HG03460 (cell line): ENCODE measurements around the gene MAP7D1.
"Not testable (repeated sequence)": the region's sequence is repeated elsewhere in the genome, so short reads cannot be mapped to it uniquely, and the experiment has no call there.

Experiments used
- ATAC-seq: cut with Tn5 transposase; IDR thresholded peaks from one replicate; pipeline ENCODE4 v1.9.1; 2021; ENCODE audit not compliant: unreplicated experiment

MAP7D1 gene

DNA sequence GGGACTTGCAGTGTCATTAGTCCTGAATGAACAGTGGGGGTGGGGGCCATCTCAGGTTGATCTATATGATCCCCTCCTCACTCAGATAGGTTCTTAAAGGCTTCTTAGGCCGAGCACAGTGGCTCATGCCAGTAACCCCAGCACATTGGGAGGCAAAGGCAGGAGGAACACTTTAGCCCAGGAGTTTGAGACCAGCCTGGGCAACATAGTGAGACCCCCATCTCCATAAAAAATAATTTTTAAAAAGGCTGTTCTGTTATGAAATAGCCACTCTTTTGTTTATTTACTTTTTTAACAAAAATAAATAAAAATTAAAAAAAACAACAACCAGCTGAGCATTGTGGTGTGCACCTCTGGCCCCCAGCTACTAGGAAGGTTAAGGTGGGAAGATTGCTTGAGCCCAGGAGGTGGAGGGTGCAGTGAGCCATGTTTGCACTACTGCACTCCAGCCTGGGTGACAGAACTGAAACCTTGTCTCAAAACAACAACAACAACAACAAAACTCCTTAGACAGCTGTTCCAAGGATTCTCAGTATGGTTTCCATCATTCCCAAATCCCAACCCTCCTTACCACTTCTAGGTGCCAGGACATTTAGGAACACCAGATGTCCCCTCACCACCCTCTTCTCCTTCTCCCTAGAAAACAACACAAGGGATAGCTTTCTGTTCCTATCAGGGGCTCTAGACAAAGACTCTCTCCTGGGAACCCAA lies 4.7 kb upstream of the MAP7D1 start:
- ATAC-seq: no peak

DNA sequence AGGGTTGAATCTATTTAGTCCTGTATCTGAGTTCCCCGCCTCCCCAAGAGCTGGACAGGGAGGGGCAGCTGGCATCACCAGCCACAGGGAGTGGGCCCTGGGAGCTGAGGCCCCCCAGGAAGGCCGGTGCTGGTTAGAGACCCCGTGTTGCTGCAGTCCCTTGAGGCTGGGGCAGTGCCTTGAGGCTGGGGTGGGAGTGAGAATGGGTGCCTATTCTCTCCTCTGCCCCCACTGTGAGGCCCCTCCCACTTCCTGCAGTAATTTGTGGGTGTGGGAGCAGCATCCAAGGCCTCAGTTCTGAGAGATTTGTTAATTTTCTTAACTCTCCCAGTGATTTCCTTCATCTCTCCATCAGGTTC lies 4.1 kb upstream of the MAP7D1 start:
- ATAC-seq: no peak

DNA sequence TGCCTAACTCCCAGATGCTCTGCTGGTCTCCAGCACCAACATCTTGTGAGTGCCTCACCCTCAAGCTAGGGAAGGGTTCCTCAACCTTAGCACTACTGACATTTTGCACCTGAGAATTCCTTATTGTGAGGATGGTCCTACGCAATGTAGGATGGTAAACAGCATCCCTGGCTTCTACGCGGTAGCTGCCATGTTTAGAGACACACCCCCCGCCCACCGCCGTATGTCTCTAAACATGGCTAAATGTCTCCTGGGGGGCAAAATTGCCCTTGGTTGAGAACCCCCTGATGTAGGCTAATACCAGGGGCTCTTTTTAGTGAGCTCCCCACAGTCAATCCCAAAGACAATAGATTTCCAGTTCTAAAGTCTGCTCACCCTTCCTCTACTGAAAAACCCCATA lies 2.5 kb upstream of the MAP7D1 start:
- no peak for ATAC-seq

DNA sequence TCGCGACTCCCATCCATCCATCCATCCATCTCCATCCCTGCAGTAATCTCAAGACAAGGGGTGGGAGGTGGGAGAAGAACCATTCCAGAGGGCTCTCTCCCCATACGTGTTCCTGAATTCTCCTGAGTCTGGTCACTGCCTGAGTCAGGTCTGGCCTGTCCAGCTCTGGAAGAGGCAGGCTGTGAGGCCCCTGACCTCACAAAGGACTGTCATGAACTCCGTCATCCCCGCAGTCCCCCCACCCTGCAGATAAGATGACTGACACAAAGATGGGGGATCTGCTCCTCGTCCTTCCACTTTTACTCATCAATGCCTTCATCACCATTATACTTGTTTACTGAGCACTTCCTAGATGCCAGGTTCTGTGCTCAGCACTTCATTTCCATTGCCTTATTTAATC lies 1.6 kb upstream of the MAP7D1 start:
- ATAC-seq: no peak

DNA sequence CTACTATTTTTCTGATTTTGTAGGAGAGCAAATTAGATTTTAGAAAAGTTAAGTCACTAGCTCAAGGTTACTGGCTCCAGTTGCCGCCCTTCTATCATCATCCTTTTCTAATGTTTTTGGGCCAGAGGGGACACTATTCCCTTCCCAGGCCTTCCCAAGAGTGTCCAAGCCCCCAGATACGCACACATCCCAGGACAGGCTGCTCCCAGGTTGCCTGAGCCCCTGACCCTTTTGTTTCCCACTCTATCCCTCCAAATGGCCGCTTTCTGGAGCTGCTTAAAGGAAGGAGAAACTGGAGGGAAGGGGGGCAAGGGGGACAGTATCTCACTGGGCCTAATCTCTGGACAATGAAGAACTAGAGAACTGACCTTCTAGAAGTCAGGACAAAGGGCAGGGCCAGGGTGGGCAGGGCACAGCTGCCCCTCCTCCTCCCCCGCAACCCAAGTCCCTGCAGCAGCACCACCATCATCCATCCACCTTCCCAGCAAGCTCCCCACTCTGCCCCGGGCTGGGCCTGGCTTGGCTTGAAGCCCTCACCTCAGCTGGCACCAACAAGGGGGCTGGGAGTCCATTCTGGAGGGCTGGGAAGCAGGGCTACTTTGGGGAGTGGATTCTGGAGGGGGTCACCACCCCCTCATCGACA lies 1.1 kb upstream of the MAP7D1 start:
- ATAC-seq: no peak

DNA sequence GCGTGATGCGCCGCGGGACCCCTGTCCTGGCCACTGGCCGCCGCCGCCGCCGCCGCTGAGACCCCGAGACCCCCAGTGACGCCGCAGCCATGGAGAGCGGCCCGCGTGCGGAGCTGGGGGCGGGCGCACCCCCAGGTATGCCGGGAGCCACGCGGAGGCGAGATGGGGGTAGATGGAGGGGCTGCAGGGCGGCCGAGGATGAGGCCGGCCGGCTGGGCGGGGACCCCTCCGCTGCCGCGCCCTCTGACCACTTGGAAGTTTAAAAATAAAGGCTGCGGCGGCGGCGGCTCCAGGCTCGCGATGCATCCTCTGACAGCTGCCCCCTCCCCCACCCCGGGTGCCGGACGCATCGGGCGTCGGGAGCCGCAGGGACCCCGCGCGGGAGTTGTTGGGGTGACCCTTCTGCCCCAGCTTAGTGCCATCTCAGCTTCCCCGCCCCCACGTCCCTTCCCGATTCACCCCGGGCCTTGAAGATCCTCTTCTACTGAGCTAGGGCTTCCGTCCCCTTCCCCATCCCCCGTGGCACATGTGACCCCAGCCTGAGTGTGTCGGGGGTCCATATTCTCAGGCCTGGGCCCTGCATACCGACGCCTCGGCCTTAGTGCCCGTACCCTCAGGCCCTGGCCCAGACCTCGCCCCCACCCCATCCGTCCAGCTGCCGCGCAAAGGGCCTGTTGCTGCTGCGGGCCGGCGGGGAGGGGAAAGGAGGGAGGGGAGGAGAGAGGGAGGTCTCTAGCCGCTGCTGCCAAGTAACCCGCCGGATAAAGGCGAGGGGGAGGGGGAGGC lies 562 bp downstream of the MAP7D1 start:
- ATAC-seq: peak; percentile 5

DNA sequence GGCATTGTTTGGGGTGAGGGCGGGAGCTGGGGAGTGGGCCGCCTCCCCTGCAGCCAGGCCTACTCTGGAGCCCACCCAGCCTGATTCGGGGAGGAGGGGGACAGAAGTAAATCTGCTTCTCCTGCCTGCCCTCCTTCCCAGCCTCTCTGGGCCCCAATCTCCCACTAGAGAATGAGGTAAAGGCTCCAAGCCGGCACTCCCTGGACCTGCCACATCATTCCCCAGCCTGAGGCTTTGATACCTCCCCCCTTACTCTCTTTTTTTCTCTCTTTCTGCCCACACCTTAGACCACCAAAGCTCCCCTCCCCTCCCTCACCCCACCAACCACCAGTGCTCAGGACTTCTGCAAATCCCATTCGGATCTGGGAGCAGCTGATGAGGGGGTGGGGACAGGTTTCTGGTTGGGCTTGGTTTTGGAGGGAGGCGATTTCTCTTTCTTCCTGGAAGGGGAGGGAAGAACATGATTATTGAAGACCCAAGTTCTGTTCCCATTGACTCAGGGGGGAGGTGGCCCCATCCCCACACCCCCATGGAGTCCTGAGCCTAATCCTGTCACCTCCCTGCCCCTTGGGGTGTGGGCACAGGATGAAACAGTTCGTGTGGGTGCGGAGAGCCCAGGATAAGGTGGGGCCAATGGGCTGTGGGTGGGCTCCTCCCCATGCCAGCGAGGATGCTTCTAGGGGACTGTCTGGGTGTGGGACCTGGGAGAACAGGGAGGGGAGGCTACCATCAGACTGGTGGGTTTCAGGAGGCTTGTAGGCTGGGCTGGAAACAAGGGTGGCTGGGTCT lies 1.3 kb downstream of the MAP7D1 start:
- no peak for ATAC-seq

DNA sequence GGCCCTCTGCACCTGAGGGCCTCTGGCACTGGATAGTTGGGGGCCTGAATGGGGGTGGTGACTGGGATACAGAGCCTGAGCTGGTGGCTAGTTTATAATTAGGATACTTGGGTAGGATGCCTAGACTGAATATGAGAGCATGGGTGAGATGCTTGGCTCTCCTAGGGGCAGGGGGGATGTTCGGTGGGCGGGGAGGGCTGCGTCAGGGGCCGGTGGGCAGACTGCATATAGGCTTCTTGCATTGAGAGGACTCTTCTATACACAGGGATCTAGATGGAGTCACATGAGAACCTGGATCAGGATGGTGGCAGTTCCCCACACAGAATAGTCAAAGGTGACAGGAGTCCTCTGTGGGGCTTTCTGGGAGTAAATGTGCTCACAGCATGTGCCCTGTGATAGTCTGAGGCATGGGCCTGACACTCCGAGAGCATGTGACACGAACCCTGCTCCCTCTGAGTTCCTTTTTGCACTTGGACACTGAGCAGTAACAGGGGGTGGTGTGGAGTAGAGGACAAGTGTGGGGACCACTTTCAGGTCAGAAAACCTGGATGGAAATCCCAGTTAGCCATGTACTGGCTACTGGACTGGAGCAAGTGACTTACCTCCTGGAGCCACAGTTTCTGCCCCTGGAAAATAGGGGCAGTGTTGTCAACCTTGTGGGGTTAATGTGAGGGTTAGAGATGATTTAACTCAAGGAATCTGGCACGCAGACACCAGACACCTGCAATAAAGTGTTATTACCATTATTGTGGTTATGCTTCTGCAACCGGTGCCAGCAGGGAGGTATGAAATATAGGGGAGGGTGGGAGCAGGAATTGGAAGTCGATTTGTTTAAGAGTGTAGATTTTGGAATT lies 2.2 kb downstream of the MAP7D1 start:
- no peak for ATAC-seq

DNA sequence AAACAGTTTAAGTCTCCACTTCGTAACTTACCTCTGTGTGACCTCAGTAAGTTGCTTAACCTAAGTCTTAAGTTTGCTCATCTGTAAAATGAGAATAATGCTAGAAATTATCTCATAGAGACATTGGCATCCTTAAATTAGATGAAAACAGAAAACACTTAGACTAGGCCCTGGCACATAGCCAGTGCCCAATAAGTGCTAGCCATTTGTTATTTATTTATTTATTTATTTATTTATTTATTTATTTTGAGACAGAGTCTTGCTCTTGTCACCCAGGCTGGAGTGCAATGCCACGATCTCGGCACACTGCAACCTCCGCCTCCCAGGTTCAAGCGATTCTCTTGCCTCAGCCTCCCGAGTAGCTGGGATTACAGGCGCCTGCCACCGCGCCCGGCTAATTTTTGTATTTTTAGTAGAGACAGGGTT lies 2.9 kb downstream of the MAP7D1 start:
- not testable (repeated sequence) for ATAC-seq

DNA sequence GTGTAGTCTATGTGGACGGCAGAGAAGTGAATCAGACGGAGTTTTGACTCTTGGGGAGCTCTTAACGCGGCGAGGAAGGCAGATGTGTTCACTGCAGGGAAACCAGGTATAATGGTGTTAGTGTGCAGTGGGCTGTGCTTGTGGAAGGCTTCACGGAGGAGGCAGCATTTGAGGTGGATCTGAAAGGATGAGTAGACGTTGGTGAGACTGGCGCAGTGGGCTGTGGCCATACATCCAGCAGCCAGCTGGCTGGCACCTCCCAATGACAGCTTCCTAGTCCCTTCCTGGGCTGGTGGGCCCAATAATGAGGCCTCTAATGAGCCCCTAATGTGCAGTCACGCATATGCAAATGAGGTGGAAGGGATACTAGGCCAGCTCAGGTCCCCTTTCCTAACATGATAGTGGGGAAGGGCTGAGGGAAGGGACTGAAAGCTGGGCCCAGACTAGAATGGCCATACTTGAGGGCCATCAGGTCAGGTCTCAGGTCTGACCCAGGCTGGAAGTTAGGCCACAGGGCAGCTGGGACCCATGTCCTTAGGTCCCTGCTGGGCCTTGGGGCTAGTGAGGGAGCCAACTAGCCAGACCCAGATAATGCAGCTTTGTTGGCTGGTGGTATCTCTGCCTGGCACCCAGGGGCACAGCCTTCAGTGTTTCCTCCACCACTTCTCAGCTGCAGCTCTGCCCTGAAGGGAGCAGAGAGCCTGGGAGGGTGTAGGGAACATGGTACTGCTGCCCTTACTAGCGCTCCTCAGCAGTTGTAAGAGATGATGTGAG lies 3.8 kb downstream of the MAP7D1 start:
- no peak for ATAC-seq

DNA sequence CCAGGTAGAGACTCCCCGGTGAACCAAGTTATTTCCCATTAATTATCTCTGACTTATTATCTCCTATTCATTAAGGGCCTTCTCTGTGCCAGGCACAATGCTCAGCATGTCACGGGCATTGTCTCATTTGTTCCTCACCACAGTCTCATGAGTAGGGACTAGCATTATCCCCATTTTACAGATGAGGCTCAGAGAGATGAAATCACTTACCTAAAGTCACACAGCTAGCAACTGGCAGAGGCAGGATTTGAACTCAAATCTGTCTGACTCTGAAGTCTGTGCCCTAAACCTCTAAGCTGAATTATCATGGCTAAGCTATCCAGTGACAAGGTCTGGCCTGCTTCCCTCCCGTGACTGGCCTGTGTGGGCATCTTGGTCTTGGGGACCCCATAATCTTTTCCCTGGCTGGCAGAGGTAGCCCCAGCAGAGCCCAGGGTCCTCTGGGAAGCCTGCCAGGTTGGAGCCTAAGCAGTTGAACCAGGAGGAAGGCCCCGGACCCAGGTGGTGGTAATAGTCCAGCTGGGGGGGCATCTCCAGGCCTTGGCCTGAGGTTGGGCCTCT lies 4.5 kb downstream of the MAP7D1 start:
- ATAC-seq: no peak

DNA sequence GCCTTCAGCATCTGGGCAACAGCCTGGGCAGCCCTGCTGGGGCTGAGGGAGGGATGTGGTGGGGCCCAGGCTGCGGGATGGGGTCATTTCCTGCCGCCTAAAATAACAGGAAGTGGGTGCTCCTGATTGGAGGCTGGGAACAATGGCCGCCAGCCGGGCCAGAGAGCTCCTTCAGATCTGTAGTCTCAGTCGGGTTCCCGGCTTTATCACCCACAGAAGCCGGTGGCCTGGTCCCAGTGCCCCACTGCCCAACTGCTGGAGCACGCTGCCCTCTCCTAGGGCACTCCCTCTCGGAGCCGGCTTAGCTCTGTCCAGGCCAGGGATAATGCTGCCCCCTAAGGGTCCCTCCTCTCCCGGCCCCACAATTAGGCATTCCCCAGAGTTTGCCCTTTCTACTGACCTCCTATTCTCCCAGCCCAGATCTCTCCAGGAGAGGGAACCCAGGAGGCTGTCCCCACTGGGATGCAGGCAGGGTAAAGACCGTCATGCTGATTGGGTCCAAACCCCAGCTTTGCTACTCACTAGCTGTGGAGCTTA lies 5.1 kb downstream of the MAP7D1 start:
- ATAC-seq: no peak

DNA sequence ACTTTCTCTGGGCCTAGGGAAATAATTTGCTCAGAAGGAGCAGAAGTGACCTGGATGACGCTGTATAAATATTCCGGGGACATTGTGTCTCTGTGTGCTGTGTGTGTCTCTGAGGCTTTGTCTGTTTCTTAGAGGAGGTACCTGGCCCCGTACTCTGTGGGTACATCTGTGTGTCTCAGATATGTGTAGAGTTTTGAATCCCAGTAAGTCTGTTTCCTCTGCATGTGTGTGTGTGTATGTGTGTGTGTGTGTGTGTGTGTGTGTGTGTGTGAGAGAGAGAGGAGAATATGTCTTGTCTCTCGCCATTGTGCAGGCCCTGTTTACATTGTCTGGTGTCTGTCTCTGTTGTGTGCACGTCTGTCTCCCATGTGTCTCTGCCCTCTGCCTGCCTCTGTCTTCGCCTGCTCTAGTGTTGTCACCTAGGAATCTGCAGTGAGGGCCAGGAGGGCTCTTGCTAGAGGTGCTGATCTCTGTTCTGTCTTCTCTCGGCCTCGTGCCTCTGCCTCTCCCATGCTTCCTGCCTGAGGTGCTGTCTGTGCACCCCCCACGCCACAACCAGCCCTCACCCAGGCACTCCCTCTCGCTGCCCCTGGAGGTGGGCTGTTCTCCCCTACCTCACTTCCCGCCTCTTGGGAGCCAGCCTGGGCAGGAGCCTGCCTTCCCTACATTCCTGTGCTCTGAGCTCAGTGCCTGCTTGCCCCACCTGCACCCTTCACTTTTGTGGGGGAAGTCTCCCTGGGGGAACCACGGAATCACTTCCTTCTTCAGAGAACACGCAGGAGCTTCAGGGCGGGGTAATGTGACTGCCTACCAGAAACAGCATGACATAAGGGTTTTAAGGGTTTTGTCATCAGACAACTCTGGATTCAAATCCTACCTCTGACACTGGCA lies 5.9 kb downstream of the MAP7D1 start:
- ATAC-seq: peak; percentile 55

DNA sequence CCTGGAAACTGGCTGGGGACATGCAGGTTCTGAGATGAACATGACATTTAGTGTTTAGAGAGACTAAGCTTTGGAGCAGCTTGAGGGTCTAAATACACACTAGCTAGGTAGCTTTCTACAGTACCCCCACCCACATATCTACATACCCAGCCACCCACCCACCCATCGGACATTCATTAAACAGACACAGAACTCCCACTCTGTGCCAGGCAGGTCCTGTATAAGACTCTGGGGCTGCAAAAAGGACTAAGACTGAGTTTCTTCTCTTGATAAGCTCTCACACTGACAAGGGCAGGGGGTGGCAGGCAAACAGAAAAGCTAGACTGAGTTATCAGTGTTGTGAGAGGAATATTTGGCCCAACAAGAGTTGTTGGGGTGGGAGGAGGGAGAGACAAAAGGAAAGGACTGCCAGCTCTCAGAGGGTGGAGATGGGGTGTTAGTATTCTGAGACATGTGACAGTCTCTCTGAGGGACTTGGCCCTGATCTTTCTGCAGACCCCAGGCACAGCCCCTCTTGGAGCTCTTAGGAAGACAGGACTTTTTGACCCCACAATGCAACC lies 6.8 kb downstream of the MAP7D1 start:
- no peak for ATAC-seq

DNA sequence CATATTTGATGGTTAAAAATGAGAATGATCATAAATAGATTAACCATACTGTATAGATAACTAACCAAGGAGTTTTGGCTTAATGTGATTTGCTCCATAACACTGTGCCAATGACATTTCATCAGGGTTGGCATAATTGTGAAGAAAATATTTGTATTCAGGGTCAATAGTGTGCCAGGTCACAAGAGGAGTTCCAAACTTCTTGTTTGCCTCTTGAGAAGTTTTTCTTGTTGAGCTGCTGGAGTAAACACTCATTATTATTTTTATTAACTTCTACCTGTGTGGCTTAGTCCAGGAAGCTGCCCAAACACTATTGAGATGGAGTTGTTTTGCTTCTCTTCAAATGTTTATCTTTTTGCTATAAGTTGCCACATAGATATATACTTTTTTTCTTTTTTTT lies 7.5 kb downstream of the MAP7D1 start:
- no peak for ATAC-seq

DNA sequence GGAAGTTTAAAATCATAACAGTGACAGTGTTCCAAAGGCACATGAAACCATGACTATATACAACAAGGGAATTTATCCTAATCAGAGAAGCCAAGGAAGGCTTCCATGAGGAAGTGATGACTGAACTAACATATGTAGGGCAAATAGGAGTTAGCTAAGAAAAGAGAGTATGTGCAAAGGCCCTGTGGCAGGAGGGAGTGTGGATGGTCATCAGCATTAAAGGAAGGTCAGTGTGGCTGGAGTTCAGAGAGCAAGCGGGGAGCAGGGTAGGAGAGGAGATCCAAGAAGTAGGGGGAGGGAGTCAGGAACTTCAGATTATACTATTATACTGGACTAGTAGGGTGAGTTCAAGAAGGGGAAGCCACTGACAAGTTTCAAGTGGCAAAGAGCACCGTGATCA lies 8.4 kb downstream of the MAP7D1 start:
- no peak for ATAC-seq

DNA sequence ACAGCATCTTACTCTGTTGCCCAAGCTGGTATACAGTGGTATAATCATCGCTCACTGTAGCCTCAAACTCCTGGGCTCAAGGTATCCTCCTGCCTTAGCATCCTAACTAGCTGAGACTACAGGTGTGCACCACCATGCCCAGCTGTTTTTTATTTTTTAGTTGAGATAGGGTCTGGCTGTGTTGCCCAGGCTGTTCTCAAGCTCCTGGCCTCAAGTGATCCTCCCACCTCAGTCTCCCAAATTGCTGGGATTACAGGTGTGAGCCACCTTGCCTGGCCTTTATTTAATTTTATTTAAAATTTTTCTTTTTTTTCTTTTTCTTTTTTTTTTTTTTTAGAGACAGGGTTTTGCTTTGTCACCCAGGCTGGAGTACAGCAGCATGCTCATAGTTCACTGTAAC lies 9.2 kb downstream of the MAP7D1 start:
- no peak for ATAC-seq

DNA sequence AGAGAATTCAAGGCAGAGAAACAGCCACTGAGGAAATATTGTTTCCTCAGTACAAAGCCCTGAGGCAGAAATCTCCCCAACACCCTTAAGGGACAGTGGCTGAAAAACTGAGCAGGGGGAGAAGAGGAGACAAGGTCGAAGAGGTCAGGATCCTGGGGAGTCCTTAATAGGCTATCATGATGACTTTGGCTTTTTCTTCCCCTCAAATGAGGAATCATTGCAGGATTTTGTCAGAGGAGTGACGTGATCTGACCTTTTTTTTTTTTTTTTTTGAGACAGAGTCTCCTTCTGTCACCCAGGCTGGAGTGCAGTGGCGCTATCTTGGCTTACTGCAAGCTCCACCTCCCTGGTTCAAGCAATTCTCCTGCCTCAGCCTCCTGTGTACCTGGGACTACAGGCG lies 10.2 kb downstream of the MAP7D1 start:
- ATAC-seq: no peak
